NCI-H146 (cell line): ENCODE measurements around the gene TANC1.
A peak's percentile ranks its signal among the peaks of the same experiment; 100 is the strongest.

Experiments
- DNase-seq: peaks from one replicate; lab custom pipeline; 2025; lab: John Stamatoyannopoulos, UW

TANC1 gene

DNA sequence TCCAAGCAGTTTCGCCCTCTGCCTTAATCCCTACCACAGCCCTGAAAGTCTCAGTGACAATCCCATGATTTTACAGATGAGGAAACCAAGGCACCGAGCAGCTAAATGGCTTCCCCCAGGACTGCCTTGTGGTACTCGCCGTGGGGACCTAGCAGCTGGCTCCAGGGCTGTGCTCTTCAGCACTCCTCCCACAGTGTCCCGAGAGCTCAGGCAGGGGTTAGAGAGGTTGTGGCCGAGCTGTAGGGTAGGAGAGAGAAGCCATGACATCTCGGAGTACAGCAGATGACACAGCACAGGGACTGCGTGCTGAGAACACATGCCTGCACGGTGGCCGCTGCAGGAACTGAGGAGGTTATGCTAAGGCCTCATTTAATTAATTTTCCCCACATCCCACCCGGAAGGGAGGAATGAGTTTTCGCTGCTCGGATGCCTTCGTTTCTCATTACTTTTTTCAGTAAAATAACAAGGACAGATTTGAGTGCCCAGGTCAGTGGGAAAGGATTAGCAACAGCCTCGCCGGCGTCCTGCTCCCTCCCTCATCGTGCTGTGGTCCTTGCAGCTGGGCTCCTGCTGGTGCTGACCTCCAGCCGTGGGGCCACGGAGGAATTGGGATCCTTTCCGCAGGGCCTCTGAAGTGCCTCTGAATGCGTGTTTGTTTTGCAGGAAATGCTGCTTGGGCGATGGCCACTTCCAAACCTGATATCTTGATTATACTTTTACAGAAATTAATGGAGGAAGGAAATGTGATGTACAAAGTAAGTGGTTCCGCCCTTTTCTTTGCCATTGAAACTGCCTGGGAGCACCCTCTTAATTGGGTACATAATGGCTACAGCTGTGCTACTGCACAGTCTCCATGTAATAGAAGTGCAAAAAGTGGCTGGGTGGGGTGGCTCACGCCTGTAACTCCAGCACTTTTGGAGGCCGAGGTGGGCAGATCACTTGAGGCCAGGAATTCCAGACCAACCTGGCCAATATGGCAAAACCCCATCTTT is 256.9 kb downstream of the TANC1 start:
- no peak for DNase-seq

DNA sequence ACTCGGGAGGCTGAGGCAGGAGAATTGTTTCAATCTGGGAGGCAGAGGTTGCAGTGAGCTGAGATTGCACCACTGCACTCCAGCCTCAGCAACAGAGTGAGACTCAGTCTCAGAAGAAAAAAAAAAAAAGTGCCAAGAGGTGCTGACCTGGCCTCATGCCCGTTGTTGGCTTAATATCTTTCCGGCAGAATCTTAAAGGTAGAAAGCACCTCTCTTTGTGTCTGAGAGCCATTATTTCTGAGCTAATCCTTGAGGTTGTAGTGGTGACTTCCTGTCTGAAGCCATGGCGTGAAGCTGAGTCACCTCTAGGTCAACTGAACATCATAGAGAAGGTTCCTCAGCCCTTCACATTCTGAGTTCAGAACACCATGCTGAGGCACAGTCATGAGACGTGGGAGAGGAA is 257.6 kb downstream of the TANC1 start:
- no peak for DNase-seq

DNA sequence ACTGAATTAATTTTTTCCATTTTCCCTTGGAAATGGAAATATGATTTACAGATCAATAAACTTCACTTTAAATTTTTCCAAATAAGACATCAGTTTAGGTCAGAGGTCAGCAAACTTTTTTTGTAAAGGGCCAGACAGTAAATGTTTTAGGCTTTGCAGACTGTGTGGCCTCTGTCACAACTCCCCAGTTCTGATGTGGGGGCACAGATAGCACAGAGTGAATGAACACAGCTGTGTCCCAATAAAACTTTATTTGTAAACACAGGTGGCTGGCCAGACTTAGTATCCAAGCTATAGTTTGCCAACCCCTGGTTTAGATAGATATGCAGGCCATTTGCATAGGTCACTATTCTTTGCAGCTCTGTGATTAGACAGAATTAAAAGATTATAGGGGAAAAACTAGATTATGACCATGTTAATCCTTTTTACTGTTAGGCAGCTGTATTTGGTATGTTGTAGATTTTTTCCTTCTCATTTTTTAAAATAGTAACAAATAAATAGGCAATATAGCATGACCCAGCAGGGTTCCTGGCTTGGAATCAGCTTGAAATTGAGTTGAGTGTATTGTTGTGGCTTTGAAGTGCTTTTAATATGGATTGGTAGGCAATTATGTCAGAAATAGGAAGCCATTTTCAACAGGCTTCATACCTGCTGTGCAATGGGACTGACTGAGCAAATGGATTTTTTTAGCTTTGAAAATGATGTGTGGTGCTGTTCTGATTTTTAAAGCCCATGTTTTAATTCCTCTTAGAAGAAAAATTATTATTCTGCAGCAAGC is 258.4 kb downstream of the TANC1 start:
- DNase-seq = peak; percentile 30

DNA sequence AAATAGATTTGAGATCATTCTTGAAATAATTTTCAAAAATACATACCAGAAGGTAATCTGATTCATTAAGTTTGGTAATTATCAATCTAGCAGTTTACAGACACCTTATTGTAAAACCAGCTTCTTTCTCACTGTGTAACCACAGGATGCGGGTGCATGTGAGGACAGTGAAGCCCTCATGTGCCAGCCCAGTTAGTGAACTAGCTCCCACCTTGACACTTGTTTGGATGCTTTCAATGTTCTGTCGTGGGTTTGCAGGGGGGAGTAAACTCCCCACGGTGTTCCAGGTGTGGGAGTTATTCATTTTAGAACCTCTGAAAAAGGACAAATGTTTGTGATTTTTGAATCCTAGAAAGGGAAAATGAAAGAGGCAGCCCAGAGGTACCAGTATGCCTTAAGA is 259.0 kb downstream of the TANC1 start:
- no peak for DNase-seq

DNA sequence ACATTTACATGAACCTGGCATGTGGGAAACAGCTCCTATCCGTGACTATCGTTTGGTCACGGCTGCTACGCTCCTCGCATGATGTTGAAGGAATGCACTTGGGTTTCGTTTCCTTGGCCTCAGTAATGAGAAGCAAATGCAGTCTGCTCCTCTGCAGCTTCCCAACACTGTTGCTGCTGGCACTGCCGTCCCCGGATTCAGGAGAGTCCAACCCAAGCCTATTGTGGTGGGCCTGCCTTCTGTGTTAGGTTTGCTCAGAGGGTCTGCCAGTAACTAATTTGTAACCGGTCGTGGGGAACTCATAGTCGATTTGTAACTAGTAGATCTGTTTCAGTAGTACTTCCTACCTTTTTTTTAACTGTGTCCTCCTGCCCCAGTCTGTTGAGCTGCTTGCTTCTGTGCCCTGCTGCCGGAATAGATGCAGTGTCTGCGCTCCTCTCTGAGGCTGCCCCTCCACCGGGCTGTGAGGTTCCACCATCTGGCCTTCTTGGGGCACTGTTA is 259.7 kb downstream of the TANC1 start:
- no peak for DNase-seq

DNA sequence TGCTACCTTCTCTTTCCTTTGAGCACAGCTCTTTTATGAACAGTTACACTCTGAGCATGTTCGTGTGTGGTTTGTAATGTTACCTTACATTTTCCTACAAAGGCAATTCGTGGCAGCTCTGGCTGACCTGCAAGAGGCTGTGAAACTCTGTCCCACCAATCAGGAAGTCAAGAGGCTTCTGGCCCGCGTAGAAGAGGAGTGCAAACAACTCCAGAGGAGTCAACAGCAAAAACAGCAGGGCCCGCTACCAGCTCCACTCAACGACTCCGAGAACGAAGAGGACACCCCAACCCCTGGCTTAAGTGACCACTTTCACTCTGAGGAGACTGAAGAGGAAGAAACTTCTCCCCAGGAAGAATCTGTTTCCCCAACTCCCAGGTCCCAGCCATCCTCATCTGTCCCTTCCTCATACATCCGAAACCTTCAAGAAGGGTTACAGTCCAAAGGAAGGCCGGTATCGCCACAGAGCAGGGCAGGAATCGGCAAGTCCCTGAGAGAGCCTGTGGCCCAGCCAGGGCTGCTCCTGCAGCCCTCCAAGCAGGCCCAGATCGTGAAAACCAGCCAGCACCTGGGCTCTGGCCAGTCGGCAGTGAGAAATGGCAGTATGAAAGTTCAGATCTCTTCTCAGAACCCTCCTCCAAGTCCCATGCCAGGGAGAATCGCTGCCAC is 261.2 kb downstream of the TANC1 start:
- DNase-seq = no peak

DNA sequence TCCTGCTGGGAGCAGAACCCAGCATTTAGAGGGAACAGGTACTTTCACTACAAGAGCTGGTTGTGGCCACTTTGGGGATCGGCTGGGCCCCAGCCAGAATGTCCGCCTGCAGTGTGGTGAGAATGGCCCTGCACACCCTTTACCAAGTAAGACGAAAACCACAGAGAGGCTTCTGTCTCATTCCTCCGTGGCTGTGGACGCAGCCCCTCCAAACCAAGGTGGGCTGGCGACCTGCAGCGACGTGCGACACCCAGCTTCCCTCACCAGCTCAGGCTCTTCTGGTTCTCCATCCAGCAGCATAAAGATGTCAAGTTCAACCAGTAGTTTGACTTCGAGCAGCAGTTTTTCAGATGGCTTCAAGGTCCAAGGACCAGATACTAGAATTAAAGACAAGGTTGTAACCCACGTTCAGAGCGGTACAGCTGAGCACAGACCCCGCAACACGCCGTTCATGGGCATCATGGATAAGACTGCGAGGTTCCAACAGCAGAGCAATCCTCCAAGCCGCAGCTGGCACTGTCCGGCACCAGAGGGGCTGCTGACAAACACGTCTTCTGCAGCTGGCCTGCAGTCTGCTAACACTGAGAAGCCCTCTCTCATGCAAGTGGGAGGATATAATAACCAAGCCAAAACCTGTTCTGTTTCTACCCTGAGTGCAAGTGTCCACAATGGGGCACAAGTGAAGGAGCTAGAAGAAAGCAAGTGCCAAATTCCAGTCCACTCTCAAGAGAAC is 261.9 kb downstream of the TANC1 start:
- no peak for DNase-seq

DNA sequence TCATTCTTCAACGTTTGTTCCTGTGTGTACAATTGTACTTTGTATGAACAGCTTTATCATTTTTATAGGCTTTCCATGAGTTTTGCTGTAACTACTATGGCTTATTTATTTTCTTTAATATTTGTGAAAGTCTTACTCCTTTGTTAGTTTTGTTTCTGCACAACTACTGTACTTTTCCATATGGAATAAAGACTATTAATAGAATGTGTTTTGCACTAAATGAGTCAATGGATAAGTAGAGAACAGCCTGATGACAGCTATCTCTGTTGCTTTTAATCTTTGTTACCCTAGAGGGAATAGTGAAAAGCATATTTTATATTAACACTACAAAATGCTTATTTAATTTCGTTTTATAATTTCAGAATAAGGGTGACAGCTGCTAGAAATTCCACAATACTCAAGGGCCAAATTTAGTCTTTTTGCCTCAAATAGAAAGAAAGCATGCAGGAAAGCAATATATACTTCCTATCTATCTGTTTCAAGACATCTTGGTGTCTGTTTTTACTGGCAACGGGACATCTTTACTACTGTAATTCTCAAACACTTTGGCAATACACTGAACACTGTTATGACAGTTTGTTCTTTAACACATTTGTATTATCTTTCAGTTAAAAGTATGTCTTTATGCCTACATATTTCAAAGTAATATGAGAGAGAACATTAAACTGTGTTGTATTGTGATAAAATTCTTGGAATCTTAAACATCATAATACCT is 264.2 kb downstream of the TANC1 start:
- DNase-seq = no peak

DNA sequence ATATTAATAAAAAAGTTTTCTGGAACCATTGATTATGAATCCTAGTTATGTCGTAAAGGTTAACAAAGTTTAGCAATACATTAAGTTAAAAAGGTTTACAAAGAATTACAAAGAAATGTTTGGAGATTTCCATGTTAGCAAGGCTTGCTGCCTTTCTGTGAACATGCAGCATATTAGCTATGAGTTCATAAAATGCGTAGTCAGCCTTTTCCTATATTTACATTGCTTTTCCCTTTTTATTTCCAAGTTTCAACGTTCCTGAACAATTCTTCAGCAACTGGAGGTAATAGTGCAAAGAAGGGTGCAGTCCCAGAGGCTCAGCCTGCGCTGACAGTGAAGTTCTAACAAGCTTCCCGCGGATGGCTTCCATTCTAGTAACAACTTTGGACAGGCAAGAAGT is 266.4 kb downstream of the TANC1 start:
- DNase-seq = no peak

DNA sequence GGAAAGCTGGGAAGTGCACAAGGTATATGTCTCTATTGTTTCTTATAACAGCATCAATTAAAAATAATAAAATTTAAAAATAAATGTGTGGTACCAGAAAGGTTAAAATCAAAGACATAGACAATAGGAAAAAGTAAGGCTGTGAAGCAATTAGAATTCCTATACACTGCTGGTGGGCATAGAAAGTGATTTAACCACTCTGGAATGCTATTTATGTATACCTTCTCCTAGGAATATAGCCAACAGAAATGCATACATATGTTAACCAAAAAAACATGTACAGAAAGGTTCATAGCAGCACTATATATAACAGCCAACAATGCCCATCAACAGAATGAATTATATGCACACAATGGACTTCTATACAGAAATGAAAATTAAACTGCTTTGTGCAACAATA is 275.1 kb downstream of the TANC1 start:
- DNase-seq = no peak

DNA sequence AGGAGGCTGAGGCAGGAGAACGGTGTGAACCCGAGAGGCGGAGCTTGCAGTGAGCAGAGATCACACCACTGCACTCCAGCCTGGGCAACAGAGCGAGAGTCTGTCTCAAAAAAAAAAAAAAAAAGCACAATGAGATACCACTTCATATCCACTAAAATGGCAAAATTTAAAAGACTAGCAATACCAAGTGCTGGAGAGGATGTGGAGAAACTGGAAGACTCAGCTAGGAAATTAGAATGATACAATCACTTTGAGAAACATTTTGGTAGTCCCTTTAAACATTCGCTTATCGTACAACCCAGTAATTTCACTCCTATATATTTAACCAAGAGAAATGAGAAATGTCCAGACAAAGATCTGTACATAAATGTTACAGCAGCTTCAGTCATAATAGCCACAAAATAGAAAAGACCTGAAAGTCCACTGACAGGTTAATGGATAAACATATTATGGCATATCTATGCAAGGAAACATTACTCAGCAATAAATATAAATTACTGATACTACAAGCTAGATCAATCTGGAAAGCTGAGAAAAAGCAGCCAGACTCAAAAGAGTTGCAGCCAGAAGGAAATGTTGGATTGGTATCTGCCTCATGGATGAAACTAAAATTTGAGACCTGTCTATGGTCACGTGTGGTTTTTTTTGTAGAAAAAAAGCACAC is 278.0 kb downstream of the TANC1 start:
- DNase-seq = no peak

DNA sequence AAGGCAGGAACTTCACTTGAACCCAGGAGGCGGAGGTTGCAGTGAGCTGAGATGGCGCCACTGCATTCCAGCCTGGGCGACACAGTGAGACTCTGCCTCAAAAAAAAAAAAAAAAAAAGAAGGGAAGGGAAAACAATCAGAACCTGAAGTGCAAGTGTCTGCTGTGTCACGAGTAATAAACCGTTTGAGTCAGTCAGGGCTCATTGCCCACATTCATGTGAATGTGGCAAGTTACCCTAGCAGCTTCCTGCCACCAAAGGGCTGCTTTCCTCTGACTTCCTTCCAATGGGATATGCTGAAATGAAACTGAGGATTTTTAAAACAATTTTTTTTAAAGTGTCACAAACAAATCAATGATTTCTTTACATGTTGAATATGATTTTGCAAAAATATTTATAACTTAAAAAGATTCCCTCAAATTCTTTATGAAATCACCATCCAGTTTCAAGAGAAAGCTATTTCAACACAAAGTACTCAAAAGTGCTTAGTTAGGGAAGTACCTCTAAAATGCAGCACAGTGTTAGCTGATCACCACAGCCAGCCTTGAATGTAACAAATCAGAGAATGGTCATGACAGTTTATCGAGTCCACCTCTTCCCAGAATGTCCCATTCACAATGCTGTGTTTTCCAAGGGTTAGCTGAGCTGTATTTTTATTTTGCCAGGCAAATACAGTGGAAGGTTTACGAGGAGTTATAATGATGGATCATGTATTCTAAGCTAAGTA is 281.7 kb downstream of the TANC1 start:
- DNase-seq = no peak

DNA sequence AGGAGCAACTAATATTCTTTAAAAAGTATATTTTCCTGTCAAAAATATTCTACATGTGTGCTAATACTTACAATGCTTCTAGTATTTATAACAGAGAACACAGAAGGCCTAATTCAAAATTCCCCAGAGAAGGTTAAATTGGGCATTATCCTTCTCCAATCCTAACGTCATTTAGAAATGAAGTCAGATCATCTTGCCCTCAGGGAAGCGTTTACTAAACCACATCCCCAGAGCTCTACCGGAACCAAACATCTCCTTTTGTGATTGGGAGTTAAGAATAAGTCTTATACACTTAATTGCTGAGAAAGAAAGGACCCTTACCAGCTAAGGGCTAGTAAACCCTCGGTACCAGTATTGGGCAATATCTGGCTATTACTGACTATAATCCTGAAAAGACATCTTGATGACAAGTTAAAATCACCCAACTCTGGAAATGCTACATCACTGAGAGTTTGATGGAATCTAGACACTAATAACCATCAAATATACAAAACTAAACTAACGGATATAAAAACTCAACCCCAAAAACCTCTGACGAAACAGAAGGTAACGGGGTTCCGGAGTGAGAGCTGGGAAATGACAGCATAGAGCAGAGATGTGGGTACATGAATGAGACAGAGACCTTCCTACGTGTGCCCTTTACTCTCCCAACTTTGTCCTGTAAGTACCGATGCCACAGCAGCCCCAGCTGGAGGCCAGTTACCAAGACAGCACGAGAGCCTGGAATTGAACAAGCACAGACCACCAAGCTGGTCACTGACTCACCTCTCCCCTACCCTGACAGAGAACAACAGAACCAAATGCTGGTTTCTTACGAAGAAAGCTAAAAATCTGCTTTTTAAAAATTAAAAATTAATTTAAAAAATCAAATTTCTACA is 283.1 kb downstream of the TANC1 start:
- no peak for DNase-seq

DNA sequence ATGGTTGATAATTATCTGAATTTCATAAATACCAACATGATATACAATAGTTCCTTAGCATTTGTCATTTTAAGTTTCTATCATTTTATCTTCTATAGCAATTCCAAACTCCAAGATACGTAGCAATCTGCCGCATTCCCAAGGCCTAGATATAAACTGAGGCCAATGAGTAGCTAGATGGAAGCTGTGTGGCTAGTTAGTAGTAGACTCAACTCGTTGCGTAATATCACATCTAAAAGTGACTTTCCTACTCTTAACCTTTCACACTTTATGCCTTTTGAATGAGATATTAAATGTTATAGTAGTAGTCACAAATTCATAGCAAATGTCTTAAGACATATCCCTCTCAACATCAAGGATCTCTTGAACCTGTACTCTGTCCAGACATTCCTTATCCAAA is 284.5 kb downstream of the TANC1 start:
- no peak for DNase-seq

DNA sequence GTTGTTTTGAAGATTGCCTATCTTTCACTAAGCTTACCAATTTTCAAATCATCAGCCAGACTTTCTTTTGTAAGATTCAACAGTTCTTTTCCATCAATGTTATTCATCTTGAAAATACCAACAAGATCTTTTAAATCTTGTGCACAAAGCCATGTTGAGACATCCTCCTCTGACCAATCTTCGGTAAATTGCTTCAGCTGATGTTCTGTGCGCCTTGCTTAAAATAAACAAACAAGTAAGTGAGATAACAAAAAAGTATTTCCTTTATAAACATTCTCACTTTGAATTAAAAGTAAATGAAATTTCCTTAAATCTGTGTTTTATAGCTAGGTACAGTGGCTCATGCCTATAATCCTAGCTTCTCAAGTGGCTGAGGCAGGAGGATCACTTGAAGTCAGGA is 287.7 kb downstream of the TANC1 start:
- no peak for DNase-seq

DNA sequence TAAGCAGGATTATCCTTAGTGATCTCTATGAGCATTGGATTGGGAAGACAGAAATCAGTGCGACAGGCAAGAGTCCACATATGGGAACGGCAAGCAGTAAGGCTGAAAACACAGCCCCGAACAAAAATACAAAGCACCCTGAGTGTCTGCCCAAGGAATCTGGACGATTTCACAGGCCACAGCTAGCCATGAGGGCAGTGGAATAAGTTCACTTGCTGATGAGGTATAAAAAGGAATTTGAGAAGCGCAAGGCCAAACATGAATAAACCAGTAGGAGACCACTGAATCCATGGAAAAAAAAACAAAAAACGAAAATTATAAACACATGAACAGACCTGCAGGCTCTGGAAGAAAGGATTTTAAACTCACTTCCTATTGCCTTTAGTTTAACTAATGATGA is 293.8 kb downstream of the TANC1 start:
- DNase-seq = no peak

DNA sequence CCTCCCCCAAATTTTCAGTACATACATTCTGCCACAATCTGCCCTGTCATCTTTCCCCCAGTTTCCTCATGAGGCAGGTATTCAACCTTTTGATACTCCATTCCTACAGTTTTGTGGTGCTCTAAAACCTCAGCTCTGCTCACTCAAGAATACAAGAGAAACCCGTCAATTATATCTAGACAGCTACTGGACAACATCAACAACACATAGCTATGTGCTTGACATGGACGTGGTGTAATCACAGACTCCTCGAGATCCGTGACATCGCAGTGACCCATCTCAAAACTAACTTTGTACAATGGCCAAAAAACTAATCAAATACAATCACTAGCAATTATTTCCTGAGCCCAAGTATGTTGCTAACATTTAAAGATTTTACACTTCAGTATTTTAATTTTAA is 294.5 kb downstream of the TANC1 start:
- DNase-seq = no peak

DNA sequence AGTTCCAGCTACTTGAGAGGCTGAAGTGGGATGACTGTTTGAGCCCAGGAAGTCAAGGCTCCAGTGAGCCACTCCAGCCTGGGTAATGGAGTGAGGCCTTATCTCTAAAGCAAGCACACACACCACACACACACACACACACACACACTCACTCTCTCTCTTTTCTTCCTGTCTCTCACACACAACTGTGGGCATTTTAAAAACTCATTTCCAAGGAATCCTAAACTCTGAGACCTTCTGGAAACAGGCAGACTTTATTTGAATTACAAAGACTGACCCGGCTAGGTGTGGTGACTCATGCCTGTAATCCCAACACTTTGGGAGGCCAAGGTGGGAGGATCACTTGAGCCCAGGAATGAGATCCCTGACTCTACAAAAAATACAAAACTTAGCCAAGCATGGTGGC is 296.7 kb downstream of the TANC1 start:
- DNase-seq = no peak

DNA sequence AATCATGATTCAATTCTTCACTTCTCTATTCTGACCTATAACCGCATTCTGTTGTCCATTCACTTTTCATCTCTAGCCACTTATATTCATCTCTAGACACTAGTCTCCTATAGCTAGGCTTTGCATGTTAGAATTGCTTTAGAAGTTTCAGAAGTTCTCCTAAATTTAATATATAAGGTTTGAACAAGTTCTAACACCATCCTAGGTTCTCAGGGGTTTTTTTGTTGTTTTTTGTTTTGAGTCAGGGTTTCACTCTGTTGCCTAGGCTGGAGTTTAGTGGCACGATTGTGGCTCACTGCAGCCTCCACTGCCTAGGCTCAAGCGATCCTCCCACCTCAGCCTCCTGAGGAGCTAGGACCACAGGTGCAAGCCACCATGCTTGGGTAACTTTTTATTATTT is 298.1 kb downstream of the TANC1 start:
- DNase-seq = no peak
